Stimulated activated CD4-positive, alpha-beta T cell treated with anti-CD3 and anti-CD28 coated beads, Interleukin-1b, Interleukin-23, amount 100 ng/mL, for 4 hours (primary cell): ENCODE data around the gene CSRNP2.

Source experiments
- DNase-seq, 2 donors: peaks; one replicate each; pipeline ENCODE4 v3.0.0-alpha.2; 2020; ENCODE audit warnings: low read depth in 2 of 2

Gene CSRNP2

GRCh38 chr12:51077930-51078329, 5.5 kb downstream of the CSRNP2 start:
- no peak for DNase-seq

- no peak for DNase-seq
Observed at GRCh38 chr12:51076236-51076930, 7.0 kb downstream of the CSRNP2 start.

GRCh38 chr12:51075390-51075789, 8.0 kb downstream of the CSRNP2 start:
- DNase-seq = no peak

GRCh38 chr12:51071663-51072062, 11.7 kb downstream of the CSRNP2 start:
- DNase-seq = no peak

- DNase-seq = no peak
Observed at GRCh38 chr12:51070004-51070403, 13.4 kb downstream of the CSRNP2 start.

GRCh38 chr12:51067771-51068170, 15.6 kb downstream of the CSRNP2 start:
- no peak for DNase-seq

- DNase-seq = no peak
Observed at GRCh38 chr12:51067229-51067628, 16.2 kb downstream of the CSRNP2 start.

GRCh38 chr12:51065530-51065929, 17.9 kb downstream of the CSRNP2 start:
- DNase-seq = no peak

- no peak for DNase-seq
Observed at GRCh38 chr12:51062631-51063397, 20.6 kb downstream of the CSRNP2 start.

GRCh38 chr12:51059086-51059485, 24.3 kb downstream of the CSRNP2 start:
- no peak for DNase-seq

GRCh38 chr12:51056242-51056641, 27.2 kb downstream of the CSRNP2 start:
- no peak for DNase-seq

GRCh38 chr12:51055060-51055459, 28.3 kb downstream of the CSRNP2 start:
- DNase-seq = no peak

GRCh38 chr12:51051787-51052186, 31.6 kb downstream of the CSRNP2 start:
- no peak for DNase-seq

GRCh38 chr12:51049525-51049924, 33.9 kb downstream of the CSRNP2 start:
- DNase-seq = no peak

- DNase-seq = no peak
Observed at GRCh38 chr12:51048661-51049251, 34.6 kb downstream of the CSRNP2 start.

- peak; percentile 79 to 82 for DNase-seq
Observed at GRCh38 chr12:51047655-51048540, 35.5 kb downstream of the CSRNP2 start, which contains the start of gene LETMD1. Gene LETMD1 (plus strand): TSS chr12:51048327. CDS start chr12:51048357, 30 bp downstream.

GRCh38 chr12:51036279-51036678, 47.1 kb downstream of the CSRNP2 start:
- no peak for DNase-seq

- no peak for DNase-seq
Observed at GRCh38 chr12:51033457-51034089, 49.8 kb downstream of the CSRNP2 start.

- no peak for DNase-seq
Observed at GRCh38 chr12:51033048-51033447, 50.3 kb downstream of the CSRNP2 start.

GRCh38 chr12:51028813-51029150, 54.6 kb downstream of the CSRNP2 start:
- DNase-seq = no peak

GRCh38 chr12:51028126-51028812, 55.1 kb downstream of the CSRNP2 start:
- DNase-seq = no peak
